Measurements from ENCODE around the gene EHD3. TPM values are rescaled to one million over a fixed set of nuclear protein-coding genes. Genes with fewer than 3 reads are reported as not detected.

EHD3 gene
- total and polyA plus RNA-seq, 10 of the 15 experiments (the other 5 are each of a cell fraction or from before 2014, with no cell fraction given) = 1.1 to 10.9 (median 8.2) TPM

DNA sequence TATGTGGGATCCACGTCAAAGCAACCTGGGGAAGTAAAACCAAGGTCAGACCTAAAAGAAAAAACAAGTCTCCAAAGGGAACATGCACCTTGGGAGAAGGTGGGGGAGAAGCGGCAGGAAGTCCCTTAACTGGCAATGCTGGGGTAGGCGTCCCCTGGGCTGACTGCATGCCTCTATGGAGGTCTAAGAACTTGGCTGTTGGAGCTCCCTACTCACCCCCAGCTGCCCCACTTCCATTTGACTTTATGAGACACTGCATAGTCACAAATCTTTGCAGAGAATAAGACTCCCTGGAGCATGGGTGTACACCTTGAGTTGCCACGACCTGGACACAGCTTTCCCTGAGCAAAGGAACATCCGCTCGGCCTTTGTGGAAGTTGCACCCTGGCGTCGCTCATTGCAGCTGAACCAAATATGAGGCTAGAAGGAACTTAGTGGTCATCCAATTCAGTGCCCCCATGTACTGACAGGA lies 19.5 kb upstream of the EHD3 start:
- intact Hi-C loops (cut with micrococcal nuclease; ENCODE audit: unreplicated experiment) = no loop called here
- H3K4me2 ChIP-seq (ENCODE audit: control insufficient read depth, insufficient read depth) = no peak overlapping the region

DNA sequence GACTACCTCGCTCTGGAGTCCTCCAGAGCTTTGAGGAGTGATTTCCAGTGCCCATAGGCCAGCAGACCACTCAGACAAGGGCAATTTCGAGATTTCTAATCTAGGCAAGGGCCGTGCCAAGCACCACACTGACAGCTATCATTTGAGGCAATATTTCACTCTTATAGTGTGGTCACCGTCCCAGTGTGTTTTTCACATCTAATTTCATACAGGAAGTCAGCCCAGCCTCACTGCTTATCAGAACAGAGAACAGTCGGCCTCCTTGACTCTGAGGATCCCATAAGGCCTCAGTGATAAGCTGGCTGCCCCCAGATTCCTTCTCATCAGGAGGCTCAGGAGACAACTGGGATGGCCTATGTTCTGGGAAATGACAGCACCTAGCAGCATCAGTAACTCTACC lies 17.2 kb upstream of the EHD3 start:
- ChIA-PET SMC1A (ENCODE audit: uncharacterized antibody, unreplicated experiment) (interaction anchor here (0.9 to 2.5 kb wide), 7 partner anchors 9 to 46 kb away, joined by 3 to 12 read pairs (median 6); no protein-coding TSS in a partner anchor), POLR2A (interaction anchor here (0.7 to 1.7 kb wide), 3 partner anchors 9 to 36 kb away, joined by 3 to 7 read pairs (median 3); no protein-coding TSS in a partner anchor), CTCF (interaction anchor here (0.7 to 2.1 kb wide), 9 partner anchors 9 to 505 kb away, joined by 3 to 14 read pairs (median 4); partner anchors contain the start of gene EHD3), RAD21 (ENCODE audit: unreplicated experiment) (interaction anchor here (1.5 to 3.3 kb wide), 4 partner anchors 9 to 47 kb away, joined by 6 to 12 read pairs (median 6); no protein-coding TSS in a partner anchor)
- H3K9me3 ChIP-seq (replicated peaks; ENCODE audit: control insufficient read depth, insufficient read depth, low read length) = no peaks in the 10 kb centered on the region
- no peak overlapping the region for H2AFZ ChIP-seq (ENCODE audit: control insufficient read depth, low read depth, low read length)
- 18% methylated on average over 5 of the region's 5 CpGs for WGBS (ENCODE audit: insufficient coverage, insufficient replicate concordance, low lambda C conversion rate, missing lambda C conversion rate)
- no peaks in the 10 kb centered on the region for H3K27me3 ChIP-seq (replicated peaks in 1 of 2; ENCODE audit: control insufficient read depth in 2 of 2, insufficient read depth in 2 of 2, low read length in 1 of 2)
- peak overlapping the region; percentile 44; the same call in 1 of the 2 replicates for H3K4me2 ChIP-seq (ENCODE audit: control insufficient read depth, insufficient read depth)
- FAIRE-seq (peak; percentile 61), DNase-seq (ENCODE audit: low read depth, low spot score) (peak; percentile 36), ATAC-seq (peak; percentile 73)
- H3K79me2 ChIP-seq (ENCODE audit: control insufficient read depth, insufficient read depth, low read length) = no peaks in the 10 kb centered on the region
- no TSS peak for BruUV-seq (replicated peaks)
- intact Hi-C loops (cut with micrococcal nuclease; ENCODE audit: unreplicated experiment) = loop anchor here (5.0 kb wide), 1 partner anchor 116 kb away; no protein-coding TSS in a partner anchor
- no peak overlapping the region for H3K4me3 ChIP-seq
- H3K4me1 ChIP-seq (ENCODE audit: control insufficient read depth, insufficient read depth, low read length) = peaks cover 55% of the 10 kb centered on the region
- H4K20me1 ChIP-seq (ENCODE audit: control insufficient read depth, insufficient read depth) = no peaks in the 10 kb centered on the region
- no peaks in the 10 kb centered on the region for H3K36me3 ChIP-seq (ENCODE audit: control insufficient read depth in 2 of 2, insufficient read depth in 2 of 2, low read length in 1 of 2)
- no peak overlapping the region for H3K9ac ChIP-seq (ENCODE audit: control insufficient read depth, insufficient read depth, low read length)
- peak overlapping the region; percentile 52 for H3K27ac ChIP-seq (ENCODE audit: control insufficient read depth, insufficient read depth)
- in situ Hi-C loops (cut with MboI) = no loop called here
- TF ChIP-seq MTA3 (IDR thresholded peaks at IDR 0.05; ENCODE audit: borderline replicate concordance, low read length) (no peak), ZNF384 (IDR thresholded peaks at IDR 0.05; ENCODE audit: borderline replicate concordance, low read depth, low read length) (no peak), RELA (IDR thresholded peaks at IDR 0.05; ENCODE audit: borderline replicate concordance, partially characterized antibody) (no peak), TCF3 (IDR thresholded peaks at IDR 0.05; ENCODE audit: borderline replicate concordance, insufficient read depth, low read depth, low read length) (no peak), SMAD5 (IDR thresholded peaks at IDR 0.05; ENCODE audit: low read depth) (no peak), MEF2B (IDR thresholded peaks at IDR 0.05; ENCODE audit: partially characterized antibody, poor library complexity, severe bottlenecking) (no peak), SMARCA5 (IDR thresholded peaks at IDR 0.05) (no peak)
- TF ChIP-seq, protein P1, sequence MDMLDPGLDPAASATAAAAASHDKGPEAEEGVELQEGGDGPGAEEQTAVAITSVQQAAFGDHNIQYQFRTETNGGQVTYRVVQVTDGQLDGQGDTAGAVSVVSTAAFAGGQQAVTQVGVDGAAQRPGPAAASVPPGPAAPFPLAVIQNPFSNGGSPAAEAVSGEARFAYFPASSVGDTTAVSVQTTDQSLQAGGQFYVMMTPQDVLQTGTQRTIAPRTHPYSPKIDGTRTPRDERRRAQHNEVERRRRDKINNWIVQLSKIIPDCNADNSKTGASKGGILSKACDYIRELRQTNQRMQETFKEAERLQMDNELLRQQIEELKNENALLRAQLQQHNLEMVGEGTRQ (IDR thresholded peaks at IDR 0.05; ENCODE audit: borderline replicate concordance, low read depth, low read length) = no peak
- TF ChIP-seq, protein P2, sequence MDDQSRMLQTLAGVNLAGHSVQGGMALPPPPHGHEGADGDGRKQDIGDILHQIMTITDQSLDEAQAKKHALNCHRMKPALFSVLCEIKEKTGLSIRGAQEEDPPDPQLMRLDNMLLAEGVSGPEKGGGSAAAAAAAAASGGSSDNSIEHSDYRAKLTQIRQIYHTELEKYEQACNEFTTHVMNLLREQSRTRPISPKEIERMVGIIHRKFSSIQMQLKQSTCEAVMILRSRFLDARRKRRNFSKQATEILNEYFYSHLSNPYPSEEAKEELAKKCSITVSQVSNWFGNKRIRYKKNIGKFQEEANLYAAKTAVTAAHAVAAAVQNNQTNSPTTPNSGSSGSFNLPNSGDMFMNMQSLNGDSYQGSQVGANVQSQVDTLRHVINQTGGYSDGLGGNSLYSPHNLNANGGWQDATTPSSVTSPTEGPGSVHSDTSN (IDR thresholded peaks at IDR 0.05; ENCODE audit: insufficient replicate concordance, low read depth, low read length) = peak; percentile 62
- TF ChIP-seq, protein P3, sequence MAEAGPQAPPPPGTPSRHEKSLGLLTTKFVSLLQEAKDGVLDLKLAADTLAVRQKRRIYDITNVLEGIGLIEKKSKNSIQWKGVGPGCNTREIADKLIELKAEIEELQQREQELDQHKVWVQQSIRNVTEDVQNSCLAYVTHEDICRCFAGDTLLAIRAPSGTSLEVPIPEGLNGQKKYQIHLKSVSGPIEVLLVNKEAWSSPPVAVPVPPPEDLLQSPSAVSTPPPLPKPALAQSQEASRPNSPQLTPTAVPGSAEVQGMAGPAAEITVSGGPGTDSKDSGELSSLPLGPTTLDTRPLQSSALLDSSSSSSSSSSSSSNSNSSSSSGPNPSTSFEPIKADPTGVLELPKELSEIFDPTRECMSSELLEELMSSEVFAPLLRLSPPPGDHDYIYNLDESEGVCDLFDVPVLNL (IDR thresholded peaks at IDR 0.05; ENCODE audit: low read depth, low read length) = no peak

More for the DNA sequence above, 19.5 kb upstream of the EHD3 start:
- no peaks in the 10 kb centered on the region for H3K9me3 ChIP-seq (replicated peaks; ENCODE audit: control insufficient read depth, insufficient read depth, low read length)
- no peak overlapping the region for H3K27ac ChIP-seq (ENCODE audit: control insufficient read depth, insufficient read depth)
- FAIRE-seq = no peak
- no peak for DNase-seq (ENCODE audit: low read depth, low spot score)
- no peaks in the 10 kb centered on the region for H3K27me3 ChIP-seq (replicated peaks in 1 of 2; ENCODE audit: control insufficient read depth in 2 of 2, insufficient read depth in 2 of 2, low read length in 1 of 2)
- ChIA-PET RAD21 (ENCODE audit: unreplicated experiment) (no interaction called here), POLR2A (interaction anchor here (0.9 kb wide), 1 partner anchor 46 kb away, joined by 3 read pairs; no protein-coding TSS in a partner anchor), CTCF (no interaction called here), SMC1A (ENCODE audit: uncharacterized antibody, unreplicated experiment) (interaction anchor here (1.1 kb wide), 1 partner anchor 12 kb away, joined by 3 read pairs; no protein-coding TSS in a partner anchor)
- BruUV-seq (replicated peaks) = no TSS peak
- ATAC-seq = no peak
- in situ Hi-C loops (cut with MboI) = no loop called here
- no peaks in the 10 kb centered on the region for H4K20me1 ChIP-seq (ENCODE audit: control insufficient read depth, insufficient read depth)
- H2AFZ ChIP-seq (ENCODE audit: control insufficient read depth, low read depth, low read length) = no peak overlapping the region
- H3K9ac ChIP-seq (ENCODE audit: control insufficient read depth, insufficient read depth, low read length) = no peak overlapping the region
- H3K79me2 ChIP-seq (ENCODE audit: control insufficient read depth, insufficient read depth, low read length) = no peaks in the 10 kb centered on the region
- TF ChIP-seq SRF (IDR thresholded peaks at IDR 0.05; ENCODE audit: low read depth in 2 of 2, low read length in 2 of 2) = 0 out of 4 replicates have a peak, but pooled peaks of 1 of the 2 experiments have one; percentile 36
- no peak for TF ChIP-seq ESRRA (IDR thresholded peaks at IDR 0.05; ENCODE audit: low read length)
- no peaks in the 10 kb centered on the region for H3K36me3 ChIP-seq (ENCODE audit: control insufficient read depth in 2 of 2, insufficient read depth in 2 of 2, low read length in 1 of 2)
- 61% methylated on average over 8 of the region's 8 CpGs for whole genome bisulfite sequencing (ENCODE audit: insufficient coverage, insufficient replicate concordance, low lambda C conversion rate, missing lambda C conversion rate)
- peaks cover 45% of the 10 kb centered on the region for H3K4me1 ChIP-seq (ENCODE audit: control insufficient read depth, insufficient read depth, low read length)
- no peak overlapping the region for H3K4me3 ChIP-seq
